ENCODE results near the gene NTM.
"Not testable (repeated sequence)": the region's sequence is repeated elsewhere in the genome, so short reads cannot be mapped to it uniquely, and the experiment has no call there.

Gene NTM

DNA sequence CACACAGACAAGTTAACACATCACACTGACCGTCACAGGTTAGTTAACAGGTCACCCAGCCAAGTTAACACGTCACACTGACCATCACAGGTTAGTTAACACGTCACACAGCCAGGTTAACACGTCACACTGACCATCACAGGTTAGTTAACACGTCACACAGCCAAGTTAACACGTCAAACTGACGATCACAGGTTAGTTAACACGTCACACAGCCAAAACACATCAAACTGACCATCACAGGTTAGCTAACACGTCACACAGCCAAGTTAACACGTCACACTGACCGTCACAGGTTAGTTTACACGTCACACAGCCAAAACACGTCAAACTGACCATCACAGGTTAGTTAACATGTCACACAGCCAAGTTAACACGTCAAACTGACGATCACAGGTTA is 699.2 kb downstream of the NTM start:
- not testable (repeated sequence) for DNase-seq (ENCODE audit: low read depth, low spot score)

DNA sequence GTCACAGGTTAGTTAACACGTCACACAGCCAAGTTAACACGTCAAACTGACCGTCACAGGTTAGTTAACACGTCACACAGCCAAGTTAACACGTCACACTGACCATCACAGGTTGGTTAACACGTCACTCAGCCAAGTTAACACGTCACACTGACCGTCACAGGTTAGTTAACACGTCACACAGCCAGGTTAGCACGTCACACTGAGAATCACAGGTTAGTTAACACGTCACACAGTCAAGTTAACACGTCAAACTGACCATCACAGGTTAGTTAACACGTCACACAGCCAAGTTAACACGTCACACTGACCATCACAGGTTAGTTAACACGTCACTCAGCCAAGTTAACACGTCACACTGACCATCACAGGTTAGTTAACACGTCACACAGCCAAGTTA is 700.5 kb downstream of the NTM start:
- DNase-seq (ENCODE audit: low read depth, low spot score): not testable (repeated sequence)

DNA sequence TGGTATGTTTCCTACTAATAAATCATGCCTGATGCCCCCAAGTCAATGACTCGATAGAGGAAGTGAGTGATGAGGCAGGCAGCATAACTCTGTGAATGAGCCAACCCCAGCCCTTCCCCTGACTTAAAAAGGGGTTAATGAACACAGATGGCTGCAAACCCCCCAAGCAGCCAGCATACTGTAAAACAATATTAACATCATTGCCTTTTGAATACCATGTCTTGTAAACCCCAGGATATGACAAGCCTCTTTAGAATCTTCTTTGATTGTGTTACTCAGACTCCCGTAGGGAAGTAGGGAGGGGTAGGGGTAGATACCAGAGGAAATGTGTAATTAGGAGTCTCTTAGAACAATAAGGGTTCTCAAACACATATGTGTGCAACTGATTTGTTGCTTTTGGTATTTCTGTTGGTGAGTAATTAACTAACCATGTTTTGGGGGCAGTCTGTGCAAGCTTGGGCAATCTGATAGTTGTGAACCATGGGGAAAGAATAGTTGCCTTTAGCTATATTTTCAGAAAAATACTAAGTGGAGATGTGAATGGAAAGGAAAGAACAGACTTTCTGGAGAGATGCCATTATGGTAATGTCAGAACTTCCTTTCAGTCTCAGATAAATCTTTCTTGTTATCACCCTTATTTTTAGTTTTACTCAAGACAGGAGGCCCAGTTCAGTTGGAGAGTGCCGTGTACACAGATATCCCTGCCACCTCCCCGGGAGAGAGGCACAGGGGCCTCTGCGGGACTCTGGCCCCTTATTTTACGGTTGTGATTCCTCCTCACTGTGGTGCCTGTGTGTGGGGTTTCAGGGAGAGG is 701.8 kb downstream of the NTM start:
- no peak for DNase-seq (ENCODE audit: low read depth, low spot score)

DNA sequence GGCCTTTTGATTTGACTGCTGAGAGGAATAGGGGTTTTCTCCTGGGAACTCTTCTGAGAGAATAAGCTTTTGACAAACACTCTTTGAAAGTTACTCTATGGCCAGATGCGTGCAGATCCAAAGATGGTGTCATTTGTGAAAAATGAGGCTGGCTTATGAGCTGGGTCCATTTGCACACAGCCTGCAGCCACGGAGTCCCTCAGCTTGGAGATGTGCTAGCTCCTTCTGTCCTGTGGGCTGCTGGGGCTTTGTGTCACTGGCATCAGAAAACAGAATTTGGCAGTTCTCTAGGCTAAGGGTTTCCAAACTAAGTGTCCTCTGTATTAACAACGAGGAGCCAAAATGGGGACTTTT is 702.4 kb downstream of the NTM start:
- DNase-seq (ENCODE audit: low read depth, low spot score): no peak

DNA sequence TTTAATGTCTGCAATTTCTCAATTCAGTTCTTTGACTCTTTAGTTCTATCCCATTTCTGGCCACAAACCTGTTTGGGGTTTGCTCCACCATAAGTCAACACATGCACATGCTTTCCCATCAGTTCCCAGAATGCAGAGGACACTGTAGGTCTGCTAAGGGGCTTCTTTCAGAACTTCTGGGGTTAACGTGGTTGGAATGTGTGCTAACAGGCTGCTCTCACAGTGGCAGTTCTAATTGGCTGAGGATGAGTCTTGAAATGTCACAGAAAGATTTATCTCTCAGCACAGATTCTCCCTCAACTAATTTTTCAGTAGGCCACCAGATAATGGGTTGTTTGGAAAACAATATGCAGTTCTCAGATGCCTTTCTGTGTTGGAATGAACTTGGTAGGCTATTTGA is 703.4 kb downstream of the NTM start:
- no peak for DNase-seq (ENCODE audit: low read depth, low spot score)

DNA sequence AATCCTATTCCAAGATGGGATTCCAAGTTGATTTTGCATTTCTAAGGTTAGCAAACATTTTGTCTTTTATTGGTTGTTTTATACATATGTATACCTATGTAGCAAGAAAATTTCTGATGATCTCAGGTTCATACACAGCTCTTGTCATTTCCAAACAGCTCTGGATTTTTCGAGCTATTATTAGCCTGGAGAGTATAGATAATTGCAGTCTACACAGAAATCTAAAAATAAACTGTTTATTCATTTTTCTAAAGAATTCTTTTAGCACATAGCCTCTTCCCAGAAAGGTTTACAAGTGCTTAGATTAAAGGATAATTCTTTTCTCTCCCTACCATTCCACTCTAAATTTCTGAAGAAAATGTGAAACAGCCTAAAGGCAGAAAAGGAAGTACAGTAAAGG is 705.0 kb downstream of the NTM start:
- DNase-seq (ENCODE audit: low read depth, low spot score): no peak

DNA sequence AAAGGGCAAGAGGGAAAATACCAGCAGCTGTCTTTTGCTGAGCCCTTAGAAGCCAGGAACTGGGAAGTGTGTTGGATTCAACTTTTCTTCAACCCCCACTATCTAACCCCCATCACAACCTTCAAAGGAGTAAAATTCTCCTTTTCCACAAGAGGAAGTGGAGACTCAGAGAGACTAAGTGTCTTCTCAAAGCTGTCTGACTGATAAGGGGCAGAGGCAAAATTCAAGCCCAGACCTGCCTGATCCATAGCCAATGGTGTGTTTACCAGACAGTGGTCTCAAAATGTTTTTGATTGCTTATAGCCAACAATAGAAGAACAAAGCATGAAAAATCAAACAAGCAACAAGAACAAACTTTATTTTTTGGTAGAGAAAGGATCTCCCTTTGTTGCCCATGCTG is 707.0 kb downstream of the NTM start:
- DNase-seq (ENCODE audit: low read depth, low spot score): no peak

DNA sequence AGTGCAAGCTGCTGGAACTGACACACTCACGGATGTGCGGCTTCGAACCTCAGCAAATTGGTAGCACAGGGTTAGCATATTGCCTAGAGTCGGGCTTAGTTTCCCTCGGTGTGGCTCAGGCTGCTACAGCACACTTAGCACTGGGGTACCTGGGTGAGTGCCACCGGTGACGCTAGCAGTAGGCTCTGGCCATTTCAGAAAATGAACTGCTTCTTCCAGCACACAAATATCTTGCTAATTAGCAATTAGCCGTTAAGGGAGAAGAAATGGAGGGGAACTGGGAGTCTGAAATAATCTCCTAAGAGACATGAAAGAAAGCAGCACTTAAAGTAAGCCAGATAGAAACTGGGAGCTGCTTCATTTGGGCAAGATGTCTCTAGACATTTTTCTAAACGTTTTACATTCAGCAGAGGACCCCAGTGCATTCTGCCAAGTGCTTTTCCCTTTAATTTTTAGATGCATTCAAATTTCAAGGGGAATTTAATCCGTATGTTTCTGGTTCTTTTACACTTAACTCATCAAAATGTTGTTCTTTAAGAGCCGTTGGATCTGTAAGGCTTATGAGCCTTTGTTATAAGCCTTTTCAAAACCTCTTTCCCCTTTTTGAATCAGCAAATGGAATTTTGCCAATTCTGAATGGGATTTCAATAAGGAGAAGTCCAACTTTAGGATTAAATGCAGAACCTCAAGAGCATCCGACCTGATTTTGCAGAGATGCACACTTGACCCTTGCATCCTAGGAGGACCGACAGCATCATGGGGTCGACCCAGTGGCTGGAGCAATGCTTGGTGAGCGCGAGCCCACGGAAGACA is 708.1 kb downstream of the NTM start:
- DNase-seq (ENCODE audit: low read depth, low spot score): no peak

DNA sequence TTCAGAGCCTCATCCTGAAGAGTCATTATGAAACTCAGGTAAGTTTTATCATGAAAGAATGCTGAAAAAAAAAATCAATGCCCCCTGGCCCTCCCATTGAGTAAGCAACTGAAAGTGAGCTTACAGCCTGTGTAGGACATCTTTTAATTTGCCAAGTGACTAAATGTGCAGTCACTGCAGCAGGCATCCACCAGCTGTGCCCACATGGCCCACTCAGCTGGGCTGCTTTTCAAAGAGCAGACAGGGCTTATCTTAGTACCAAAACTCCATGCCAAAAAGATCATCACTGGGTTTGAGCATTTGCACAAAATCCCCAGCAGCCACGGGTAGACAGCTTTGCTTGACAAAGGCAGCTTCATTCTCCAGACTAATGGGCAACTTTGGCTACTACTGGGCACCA is 709.7 kb downstream of the NTM start:
- no peak for DNase-seq (ENCODE audit: low read depth, low spot score)

DNA sequence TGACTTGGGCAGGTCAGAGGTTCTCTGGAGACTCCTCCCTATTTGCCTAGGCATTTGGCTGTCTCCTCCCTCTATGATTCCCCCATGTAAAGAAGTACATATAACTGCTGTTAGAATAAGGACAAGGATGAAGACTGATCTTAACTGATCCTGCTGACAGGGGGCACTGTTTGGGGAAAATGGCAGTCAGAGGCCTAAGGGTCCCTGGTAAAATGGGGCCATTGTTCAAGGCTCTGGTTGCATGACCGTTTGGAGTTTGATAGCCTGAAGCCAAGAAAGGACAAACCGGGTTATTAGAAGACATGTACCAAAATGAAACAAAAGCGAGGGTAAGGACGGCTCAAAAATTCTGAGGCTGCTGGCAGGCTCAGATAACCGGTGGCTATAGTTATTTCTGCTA is 712.2 kb downstream of the NTM start:
- DNase-seq (ENCODE audit: low read depth, low spot score): no peak

DNA sequence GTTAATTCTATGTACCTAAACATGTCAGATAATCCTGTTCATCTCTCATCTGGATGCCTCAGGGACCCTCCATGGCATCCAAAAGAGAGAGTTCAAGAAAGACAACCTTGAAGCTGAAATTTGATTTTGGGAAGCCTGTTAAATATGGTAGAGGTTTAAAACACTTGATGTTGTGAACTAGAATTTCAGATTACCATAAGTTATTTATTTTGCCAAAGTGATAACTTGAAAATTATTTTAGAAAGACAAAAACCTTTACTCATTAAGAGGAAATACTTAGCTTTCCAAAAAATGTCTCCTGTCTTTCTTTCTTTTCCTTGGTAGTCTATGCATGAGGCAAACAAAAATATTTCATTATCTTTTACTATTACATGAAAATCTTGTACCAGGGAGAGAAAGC is 714.0 kb downstream of the NTM start:
- no peak for DNase-seq (ENCODE audit: low read depth, low spot score)

DNA sequence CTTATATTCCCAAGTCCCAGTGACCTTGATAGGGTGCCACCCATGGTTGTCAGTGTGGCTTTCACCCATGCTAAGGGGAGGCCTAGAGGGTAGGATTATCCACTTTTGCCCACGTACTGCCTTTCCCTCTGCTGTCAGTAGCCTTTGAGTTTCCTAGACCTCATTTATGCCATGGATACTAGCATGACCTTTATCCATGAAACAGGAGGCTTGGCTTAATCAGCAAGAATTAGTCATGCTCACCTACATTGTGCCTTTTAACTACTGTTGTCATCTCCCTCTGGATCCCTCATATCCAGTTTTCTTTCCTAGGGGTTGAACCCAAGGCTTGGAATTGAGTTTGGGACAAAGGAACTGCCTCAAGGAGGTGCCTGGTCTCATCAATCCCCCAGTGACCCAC is 716.7 kb downstream of the NTM start:
- no peak for DNase-seq (ENCODE audit: low read depth, low spot score)

DNA sequence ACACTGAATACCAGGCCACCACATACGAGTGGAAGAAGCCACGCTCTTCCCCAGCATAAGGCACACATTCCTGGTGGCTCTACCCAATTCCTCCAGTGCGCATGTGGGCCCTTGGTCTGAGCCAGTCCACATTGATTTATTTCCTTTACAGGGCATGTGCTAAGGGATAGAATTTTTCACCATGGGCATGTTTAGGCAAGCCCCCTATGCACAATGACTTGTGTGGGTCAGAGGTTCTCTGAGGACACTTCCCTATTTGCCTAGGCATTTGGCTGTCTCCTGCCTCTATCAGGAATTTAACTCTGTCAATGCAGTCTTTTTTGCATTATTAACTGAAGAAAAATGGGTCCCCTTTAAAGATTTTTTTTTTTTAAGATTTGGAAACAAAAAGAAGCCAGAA is 718.1 kb downstream of the NTM start:
- no peak for DNase-seq (ENCODE audit: low read depth, low spot score)

DNA sequence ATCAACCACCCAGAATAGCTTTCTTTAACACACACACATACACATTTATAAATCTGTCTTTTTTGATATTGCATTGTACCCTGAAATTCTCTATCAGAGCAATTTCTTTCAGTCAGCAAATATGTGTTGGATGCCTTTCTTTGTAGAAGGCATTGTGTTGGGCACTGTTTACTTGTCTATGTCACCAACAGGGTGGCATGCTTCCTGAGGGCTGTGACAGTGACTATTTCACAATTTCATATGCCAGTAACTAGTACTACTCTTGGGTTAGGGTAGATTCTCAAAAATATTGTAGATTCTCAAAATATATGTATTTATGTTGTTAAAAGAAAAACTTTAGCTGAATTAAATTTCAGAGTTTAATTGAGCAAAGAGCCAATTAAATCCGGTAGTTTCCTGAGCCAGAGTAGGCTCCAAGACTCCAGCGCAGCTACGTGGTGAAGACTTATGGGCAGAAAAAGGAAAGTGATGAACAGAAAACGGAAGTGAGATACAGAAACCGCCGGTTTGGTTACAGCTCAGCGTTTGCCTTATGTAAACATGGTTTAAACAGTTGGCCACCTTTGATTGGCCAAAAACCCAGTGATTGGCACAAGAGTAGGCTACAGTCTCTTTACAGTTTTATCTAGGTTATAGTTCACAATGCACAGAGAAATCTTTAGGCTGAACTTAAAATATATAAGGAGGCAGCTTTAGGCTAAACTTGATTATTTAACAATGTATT is 723.3 kb downstream of the NTM start:
- DNase-seq (ENCODE audit: low read depth, low spot score): no peak

DNA sequence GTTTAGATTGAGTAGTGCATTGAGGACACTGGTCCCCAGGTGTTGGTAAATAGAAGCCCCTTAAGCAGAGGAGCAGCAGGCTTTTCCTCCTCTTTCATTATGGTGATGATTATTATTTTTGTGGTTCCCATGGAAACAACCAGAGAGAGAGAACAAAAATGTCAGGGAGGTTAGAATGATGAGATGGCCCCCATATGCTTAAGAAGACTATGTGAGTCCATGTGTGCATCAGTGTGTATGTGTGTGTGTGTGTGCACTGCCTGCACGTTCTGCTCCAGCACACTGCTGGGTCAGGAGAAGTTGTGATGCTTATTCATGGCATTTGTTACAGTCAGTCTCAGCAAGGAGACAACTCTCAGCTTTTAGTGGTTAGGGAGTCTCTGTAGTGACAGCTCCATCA is 724.2 kb downstream of the NTM start:
- no peak for DNase-seq (ENCODE audit: low read depth, low spot score)

DNA sequence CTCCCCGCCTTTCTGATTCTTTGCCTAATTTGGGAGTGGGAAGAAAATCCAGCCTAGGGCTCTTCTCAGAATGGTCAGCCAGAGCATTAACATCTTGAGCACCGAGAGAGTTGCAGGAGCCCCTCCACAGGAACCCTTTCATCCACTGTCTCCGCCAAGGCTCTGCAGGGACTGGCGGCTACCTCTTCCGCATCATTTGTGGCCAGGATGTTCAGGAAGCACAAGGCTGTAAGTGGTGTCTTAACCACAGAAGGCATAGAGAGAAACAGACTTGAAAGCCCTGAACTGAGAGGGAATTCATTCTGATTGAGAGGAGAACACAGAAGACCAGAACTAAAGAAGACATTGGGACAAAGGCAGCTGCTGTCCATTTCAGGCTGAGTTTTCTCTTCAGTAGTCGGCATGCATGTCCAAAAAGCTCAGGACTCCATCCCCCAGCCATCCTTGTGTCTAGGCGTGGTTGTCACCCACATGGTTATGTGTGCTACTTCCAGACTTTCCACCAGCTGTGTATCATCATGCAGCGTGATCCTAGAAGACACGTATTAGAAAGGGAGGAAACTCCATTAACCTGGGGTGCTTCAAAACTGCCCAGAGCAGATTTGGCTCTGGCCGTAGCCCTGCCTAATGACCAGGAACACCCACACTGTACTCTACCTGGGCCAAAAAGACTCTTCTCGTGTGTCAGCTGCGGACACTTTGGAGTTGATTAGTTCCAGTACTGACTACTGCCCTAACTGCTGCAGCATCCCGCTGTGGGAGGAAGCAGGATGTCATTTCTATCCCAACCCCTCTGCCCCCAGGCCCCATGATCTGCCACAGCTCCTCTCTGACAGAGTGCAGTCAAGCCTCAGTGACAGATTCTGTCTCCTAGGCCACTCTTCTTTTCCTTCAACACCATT is 725.1 kb downstream of the NTM start:
- no peak for DNase-seq (ENCODE audit: low read depth, low spot score)

DNA sequence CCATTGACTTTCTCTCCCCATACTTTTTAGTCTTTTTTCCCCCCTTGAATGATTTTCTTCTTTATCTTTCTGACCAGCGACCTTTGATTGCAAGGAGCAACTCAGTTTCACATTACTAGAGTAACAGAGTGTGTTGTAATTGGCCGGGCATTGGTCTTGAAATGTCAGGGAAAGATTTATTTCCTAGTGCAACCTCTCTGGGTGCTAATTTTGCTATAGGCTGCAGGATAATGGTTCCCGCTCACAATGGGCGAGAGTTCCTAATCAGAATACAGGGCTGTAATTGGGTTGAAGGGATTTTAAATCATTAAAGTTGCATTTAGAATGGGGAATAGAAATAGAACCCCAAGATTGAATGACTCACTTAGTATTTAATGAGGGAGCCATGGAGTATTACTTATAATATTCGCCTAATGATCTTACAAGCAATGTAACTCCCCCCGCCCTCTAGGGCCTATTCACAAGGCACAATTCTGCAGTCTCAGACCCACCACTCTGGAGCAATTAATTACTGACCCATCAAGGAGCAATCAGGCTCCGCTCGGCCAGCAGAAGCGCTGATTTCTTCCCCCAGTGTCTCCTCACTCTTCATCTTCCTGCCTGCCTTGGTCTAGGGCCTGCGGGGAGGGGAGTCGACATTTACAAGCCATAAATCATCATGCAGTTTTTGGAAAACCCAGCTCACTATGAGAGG is 725.9 kb downstream of the NTM start:
- DNase-seq (ENCODE audit: low read depth, low spot score): no peak

DNA sequence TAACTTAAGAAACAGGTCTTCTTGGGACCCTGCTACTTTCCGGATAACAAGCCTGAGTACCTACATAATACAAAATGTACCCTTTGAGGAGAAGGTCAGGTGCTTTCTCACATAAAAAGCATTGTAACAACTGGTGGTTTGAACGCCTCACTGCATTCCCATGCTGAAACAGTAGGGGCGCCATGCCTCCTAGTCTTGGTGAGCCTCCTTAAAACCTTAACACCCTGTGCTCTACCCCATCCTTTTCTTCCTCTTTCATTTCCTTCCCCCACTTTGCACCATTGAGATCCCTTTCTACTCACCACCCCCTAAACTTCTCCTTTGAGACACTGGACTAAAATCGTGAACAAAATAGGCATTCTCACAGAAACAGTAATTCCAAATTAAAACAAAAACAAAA is 729.3 kb downstream of the NTM start:
- no peak for DNase-seq (ENCODE audit: low read depth, low spot score)

DNA sequence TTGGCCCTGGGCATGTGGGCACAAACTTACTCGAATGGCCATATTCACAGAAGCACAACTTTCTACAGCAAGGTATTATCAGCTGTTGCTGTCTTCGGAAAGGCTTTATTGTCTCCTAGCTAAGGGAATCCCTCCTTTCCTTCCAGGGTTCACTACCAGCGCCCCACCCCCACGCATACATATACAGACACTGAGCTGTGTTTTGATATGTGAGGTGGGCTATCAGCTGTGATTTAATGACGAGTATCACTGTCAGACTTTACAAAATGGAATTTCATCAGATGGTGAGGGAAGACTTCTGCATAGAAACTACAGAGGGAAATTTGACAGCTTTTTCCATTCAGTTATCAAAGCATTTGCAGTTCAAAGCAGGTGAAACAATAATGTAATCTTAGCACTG is 730.2 kb downstream of the NTM start:
- no peak for DNase-seq (ENCODE audit: low read depth, low spot score)

DNA sequence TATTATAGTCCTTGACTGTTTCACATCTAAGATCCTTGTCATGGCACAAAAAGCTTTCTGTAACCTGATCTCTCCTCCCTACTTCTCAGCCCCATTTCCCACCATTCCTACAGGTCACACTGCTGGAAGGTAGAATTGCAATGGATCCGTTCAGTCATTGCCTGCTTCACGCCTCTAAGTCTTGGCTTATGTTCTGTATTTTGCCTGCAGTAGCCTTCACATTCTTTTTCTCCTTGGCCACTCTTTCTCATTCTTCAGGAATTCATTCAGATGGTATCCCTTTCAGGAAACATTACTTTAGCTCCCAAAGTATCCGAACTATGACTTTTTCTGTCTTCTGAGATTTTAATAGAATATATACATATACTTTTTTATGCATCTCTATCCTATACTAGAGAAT is 731.5 kb downstream of the NTM start:
- no peak for DNase-seq (ENCODE audit: low read depth, low spot score)

DNA sequence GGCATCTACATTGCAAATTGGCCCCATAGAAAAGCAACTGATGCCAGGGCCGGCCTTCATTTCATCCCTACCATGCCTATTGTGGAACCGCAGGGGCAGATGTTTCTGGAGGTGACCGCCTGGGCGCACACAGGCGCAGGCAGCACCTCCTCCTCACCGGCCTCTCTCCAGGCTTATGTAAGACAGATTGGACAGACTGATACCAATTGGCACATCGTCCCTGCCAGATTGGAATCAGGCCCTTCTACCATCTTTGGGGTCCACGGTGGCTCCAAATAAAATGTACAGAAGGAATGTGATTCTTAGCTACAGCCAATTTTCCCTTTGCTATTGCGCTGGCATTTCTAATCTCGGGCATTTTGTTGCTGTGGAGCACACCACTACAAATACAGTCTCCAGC is 732.6 kb downstream of the NTM start:
- DNase-seq (ENCODE audit: low read depth, low spot score): no peak

All from iPS DF 19.7 (cell line).